GM12865 (cell line): Measurements from ENCODE around the gene RBFOX1.

Experiments used
- DNase-seq: peaks from one replicate; pipeline ENCODE4 v3.0.0; 2010; ENCODE audit warnings: low read depth
- H3K4me3 ChIP-seq: 2 replicates; pipeline ENCODE4 v1.5.1; 2011; ENCODE audit warnings: mild to moderate bottlenecking, low read depth, low read length, control low read depth
- CTCF ChIP-seq: IDR thresholded peaks from 2 replicates; pipeline ENCODE4 v1.5.1; 2011; ENCODE audit warnings: low read length, control low read depth, low read depth, inconsistent platforms; ENCODE audit not compliant: insufficient read depth; ENCODE audit errors: missing control alignments

The RBFOX1 gene

GRCh38 chr16:7722761-7723160, 390.1 kb downstream of the RBFOX1 start:
- TF ChIP-seq CTCF = no peak
- no peak overlapping the region for H3K4me3 ChIP-seq
- no peak for DNase-seq

- no peak overlapping the region for H3K4me3 ChIP-seq
- no peak for DNase-seq
- no peak for TF ChIP-seq CTCF
Measured at GRCh38 chr16:7731141-7731540, 398.5 kb downstream of the RBFOX1 start.

GRCh38 chr16:7736138-7736665, 403.6 kb downstream of the RBFOX1 start:
- no peak for DNase-seq
- no peak for TF ChIP-seq CTCF
- no peak overlapping the region for H3K4me3 ChIP-seq

DNA sequence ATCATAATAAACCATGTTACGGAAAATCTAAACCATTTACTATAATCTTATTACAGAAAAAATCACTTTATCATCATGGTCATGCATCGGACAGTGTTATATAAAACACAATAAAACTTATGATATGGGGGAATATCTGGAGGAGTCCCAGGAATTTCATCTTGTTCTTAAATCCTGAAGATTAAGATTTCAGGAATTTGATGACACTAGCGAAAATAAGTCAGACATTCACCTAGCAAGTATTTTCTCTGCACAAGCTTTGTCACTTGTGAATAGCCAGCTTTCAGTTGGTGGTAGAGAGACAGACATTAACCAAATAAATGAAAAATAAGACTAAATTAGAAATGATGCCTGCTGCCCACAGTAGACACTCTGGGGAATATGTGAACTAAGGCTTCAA, 410.0 kb downstream of the RBFOX1 start:
- H3K4me3 ChIP-seq = no peak overlapping the region
- no peak for DNase-seq
- TF ChIP-seq CTCF = no peak

GRCh38 chr16:7744546-7745264, 412.1 kb downstream of the RBFOX1 start:
- no peak for TF ChIP-seq CTCF
- DNase-seq = no peak
- H3K4me3 ChIP-seq = no peak overlapping the region

DNA sequence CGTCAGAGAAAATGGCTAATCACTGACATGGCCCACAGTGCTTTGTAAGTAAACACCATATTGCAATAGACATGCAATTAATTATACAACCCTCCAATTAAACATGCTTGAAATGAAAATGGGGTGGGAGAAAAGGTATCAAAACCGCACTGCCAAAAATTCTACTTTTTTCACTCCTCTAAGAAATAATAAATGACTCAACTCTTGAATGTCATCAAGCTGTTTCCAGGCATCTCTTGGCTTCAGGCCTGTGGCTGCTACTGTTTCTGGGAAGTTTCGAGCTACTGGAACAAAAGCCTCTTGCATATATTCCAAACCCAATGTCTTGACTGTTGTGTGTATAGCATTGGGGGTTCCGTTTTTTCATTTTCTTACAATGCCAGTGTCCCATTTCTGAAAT, 412.6 kb downstream of the RBFOX1 start:
- H3K4me3 ChIP-seq = no peak overlapping the region
- TF ChIP-seq CTCF = no peak
- DNase-seq = no peak

DNA sequence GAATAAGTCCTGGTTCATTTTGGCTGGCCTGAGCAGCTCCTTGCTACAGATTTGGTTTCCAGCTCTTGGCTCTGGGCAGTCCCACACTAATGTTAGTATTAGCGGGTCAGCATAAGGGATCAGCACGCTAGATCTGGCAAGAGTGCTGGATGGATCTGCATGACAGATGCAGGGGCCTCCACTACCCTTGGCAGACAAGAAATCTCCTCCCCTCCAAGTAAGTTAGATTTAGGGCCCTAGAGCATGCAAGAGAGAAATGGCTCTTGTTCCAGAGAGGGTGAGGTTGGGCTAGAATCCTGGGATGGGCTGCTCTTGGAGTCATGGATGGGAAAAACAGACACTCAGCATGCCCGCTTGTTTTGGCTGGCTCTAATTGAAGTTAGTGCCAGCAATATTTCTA, 414.3 kb downstream of the RBFOX1 start:
- TF ChIP-seq CTCF = no peak
- H3K4me3 ChIP-seq = no peak overlapping the region
- DNase-seq = no peak
